ENCODE data around the gene TMEM163. TPM values are rescaled to one million over a fixed set of nuclear protein-coding genes. Genes with fewer than 3 reads are reported as not detected.

The TMEM163 gene
- total RNA-seq, 1 donor from 2014 or later, result not detected

- DNase-seq (ENCODE audit: extremely low spot score, unreplicated experiment), result no peak
- no peak for TF ChIP-seq CTCF (IDR thresholded peaks at IDR 0.05)
- H3K27ac Mint-ChIP-seq (ENCODE audit: unreplicated experiment), result no peak overlapping the region
- no peak overlapping the region for H3K4me3 Mint-ChIP-seq (ENCODE audit: unreplicated experiment)
- H3K27me3 Mint-ChIP-seq (ENCODE audit: unreplicated experiment), result no peaks in the 10 kb centered on the region
- no peaks in the 10 kb centered on the region for H3K4me1 Mint-ChIP-seq (ENCODE audit: unreplicated experiment)
- H3K9me3 Mint-ChIP-seq (ENCODE audit: unreplicated experiment), result no peaks in the 10 kb centered on the region
- H3K36me3 Mint-ChIP-seq (ENCODE audit: unreplicated experiment), result no peaks in the 10 kb centered on the region
Measured at GRCh38 chr2:134665727-134666506, 52.9 kb downstream of the TMEM163 start.

GRCh38 chr2:134663451-134664450 is 55.0 kb downstream of the TMEM163 start:
- H3K36me3 Mint-ChIP-seq (ENCODE audit: unreplicated experiment), result no peaks in the 10 kb centered on the region
- no peaks in the 10 kb centered on the region for H3K9me3 Mint-ChIP-seq (ENCODE audit: unreplicated experiment)
- TF ChIP-seq CTCF (IDR thresholded peaks at IDR 0.05), result no peak

GRCh38 chr2:134662751-134663150 is 56.0 kb downstream of the TMEM163 start:
- Mint-ChIP-seq H3K9me3 (ENCODE audit: unreplicated experiment) (no peaks in the 10 kb centered on the region), H3K4me1 (ENCODE audit: unreplicated experiment) (no peaks in the 10 kb centered on the region), H3K4me3 (ENCODE audit: unreplicated experiment) (no peak overlapping the region), H3K27ac (ENCODE audit: unreplicated experiment) (no peak overlapping the region), H3K36me3 (ENCODE audit: unreplicated experiment) (no peaks in the 10 kb centered on the region), H3K27me3 (ENCODE audit: unreplicated experiment) (no peaks in the 10 kb centered on the region)
- TF ChIP-seq CTCF (IDR thresholded peaks at IDR 0.05), result no peak
- DNase-seq (ENCODE audit: extremely low spot score, unreplicated experiment), result peak; percentile 66

More at GRCh38 chr2:134663451-134664450, 55.0 kb downstream of the TMEM163 start:
- Mint-ChIP-seq H3K27ac (ENCODE audit: unreplicated experiment) (no peak overlapping the region), H3K27me3 (ENCODE audit: unreplicated experiment) (no peaks in the 10 kb centered on the region), H3K4me3 (ENCODE audit: unreplicated experiment) (no peak overlapping the region), H3K4me1 (ENCODE audit: unreplicated experiment) (no peaks in the 10 kb centered on the region)
- DNase-seq (ENCODE audit: extremely low spot score, unreplicated experiment), result peak; percentile 68

GRCh38 chr2:134660626-134661402 is 58.0 kb downstream of the TMEM163 start:
- no peaks in the 10 kb centered on the region for H3K27me3 Mint-ChIP-seq (ENCODE audit: unreplicated experiment)
- no peak for TF ChIP-seq CTCF (IDR thresholded peaks at IDR 0.05)
- no peak overlapping the region for H3K27ac Mint-ChIP-seq (ENCODE audit: unreplicated experiment)

More at GRCh38 chr2:134660626-134661402, 58.0 kb downstream of the TMEM163 start:
- Mint-ChIP-seq H3K36me3 (ENCODE audit: unreplicated experiment) (no peaks in the 10 kb centered on the region), H3K4me3 (ENCODE audit: unreplicated experiment) (no peak overlapping the region), H3K9me3 (ENCODE audit: unreplicated experiment) (no peaks in the 10 kb centered on the region), H3K4me1 (ENCODE audit: unreplicated experiment) (no peaks in the 10 kb centered on the region)
- DNase-seq (ENCODE audit: extremely low spot score, unreplicated experiment), result peak; percentile 36
